ENCODE results near the gene SCN10A. TPM values are rescaled to one million over a fixed set of nuclear protein-coding genes. Genes with fewer than 3 reads are reported as not detected.
A peak's percentile ranks its signal among the peaks of the same experiment; 100 is the strongest.

The SCN10A gene
- total RNA-seq, 1 donor from 2014 or later = not detected

DNA sequence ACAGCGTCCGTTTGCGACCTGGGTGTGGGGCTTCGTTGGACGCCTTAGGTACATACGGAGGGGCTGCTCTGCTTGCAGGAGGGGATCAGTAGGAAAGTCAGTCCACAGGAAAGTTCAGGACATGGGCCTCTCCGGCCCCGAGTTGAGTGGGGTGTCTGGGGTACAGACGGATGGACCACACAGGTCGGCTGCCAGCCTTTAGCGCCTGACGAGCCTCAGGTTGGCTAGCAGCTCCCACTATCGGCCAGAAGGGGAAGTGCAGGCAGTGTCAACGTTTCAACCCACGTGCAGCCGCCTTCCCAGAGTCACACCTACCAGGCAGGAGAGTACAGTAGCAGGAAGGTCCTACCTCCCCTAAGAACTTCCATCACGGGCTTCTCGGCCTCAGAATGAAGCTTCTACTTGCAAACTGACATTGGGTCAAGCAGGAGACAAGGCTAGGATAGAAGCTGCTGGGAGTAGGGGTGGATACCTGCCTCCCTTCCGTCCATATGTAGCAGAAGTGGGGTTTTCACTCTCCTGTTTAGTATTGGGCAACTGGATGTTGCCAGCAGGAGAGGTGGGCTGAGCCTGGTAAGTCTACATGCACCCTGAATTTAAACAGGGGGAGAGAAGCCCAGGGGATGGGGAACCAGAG lies 164.7 kb downstream of the SCN10A start:
- Mint-ChIP-seq H3K27me3 (ENCODE audit: unreplicated experiment) (peaks cover 6% of the 10 kb centered on the region), H3K36me3 (ENCODE audit: unreplicated experiment) (no peaks in the 10 kb centered on the region), H3K4me3 (ENCODE audit: unreplicated experiment) (no peak overlapping the region), H3K27ac (ENCODE audit: unreplicated experiment) (no peak overlapping the region), H3K4me1 (ENCODE audit: low read depth, unreplicated experiment) (no peaks in the 10 kb centered on the region), H3K9me3 (ENCODE audit: unreplicated experiment) (peaks cover 3% of the 10 kb centered on the region)
- TF ChIP-seq CTCF (IDR thresholded peaks at IDR 0.05; ENCODE audit: partially characterized antibody, unreplicated experiment) = peak; percentile 99
- peak; percentile 80 for DNase-seq

DNA sequence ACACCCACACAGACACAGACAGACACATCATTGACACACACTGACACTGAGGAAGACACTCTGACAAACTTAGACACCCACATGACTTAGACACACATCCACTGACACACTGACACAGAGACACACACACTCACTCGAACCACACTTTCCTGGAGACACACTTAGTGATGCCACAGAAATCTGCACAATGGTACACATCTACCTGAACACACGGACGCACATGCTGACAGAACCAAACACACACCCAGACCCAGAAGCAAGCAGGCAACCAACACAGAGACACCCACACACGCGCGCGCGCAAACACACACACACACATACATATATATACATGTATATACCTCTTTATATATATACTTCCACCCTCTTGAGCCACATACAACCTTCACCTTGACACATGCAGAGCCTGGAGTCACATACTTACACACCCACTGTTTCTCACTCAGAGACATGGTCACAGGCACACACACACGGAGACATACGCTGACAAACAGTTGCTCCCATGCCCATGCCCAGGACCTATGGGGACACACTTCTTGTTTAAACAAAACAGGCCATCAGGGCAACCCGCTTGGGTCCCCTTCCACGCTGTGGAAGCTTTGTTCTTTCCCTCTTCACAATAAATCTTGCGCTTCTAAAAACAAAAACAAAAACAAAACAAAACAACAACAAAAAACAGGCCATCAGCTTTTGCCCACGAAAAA lies 165.6 kb downstream of the SCN10A start:
- Mint-ChIP-seq H3K9me3 (ENCODE audit: unreplicated experiment) (peaks cover 3% of the 10 kb centered on the region), H3K27me3 (ENCODE audit: unreplicated experiment) (peaks cover 6% of the 10 kb centered on the region), H3K4me1 (ENCODE audit: low read depth, unreplicated experiment) (no peaks in the 10 kb centered on the region), H3K4me3 (ENCODE audit: unreplicated experiment) (no peak overlapping the region), H3K27ac (ENCODE audit: unreplicated experiment) (no peak overlapping the region), H3K36me3 (ENCODE audit: unreplicated experiment) (no peaks in the 10 kb centered on the region)
- no peak for DNase-seq
- no peak for TF ChIP-seq CTCF (IDR thresholded peaks at IDR 0.05; ENCODE audit: partially characterized antibody, unreplicated experiment)

DNA sequence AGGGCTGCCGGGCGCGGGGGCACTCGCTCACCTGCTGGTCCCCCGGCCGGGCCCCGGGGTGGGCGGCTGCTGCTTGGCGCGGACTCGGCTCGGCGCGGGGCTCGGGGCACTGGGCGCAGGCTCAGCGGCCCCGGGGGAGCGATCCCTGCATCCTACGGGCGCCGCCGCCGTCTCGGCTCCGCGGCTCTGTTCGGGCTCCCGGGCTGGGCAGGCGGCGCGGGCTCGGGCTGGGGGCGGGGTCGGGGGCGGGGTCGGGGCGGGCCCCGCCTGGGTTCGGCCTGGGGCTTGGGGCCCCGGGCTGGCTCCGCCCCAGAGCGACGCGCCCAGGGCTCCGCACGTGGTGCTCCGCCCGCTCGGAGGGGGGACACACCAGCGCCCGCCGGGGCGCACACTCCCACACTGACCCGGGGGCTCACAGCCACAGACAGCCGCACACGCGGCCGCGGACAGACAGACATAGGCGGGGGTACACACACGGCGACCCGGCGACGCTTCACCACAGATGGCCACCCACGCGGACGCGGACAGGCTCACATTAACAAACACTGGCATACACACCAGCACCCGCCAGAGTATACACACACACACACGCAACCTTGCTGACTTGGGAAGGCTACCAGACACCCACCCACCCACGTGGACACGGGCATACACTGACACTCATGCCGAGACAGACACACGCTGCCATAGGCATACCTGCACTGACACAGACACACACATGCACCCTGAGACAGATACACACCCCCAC lies 166.3 kb downstream of the SCN10A start, which contains the start of gene SCN5A:
Gene SCN5A, minus strand, starts transcription at position 188 of the 748 bp plus-strand sequence. CDS start 16,380 bp downstream, outside the sequence.
- no peak within 1 kb of the TSS for H3K27ac Mint-ChIP-seq (ENCODE audit: unreplicated experiment)
- H3K36me3 Mint-ChIP-seq (ENCODE audit: unreplicated experiment) = no peaks in the 10 kb centered on the region
- TF ChIP-seq CTCF (IDR thresholded peaks at IDR 0.05; ENCODE audit: partially characterized antibody, unreplicated experiment) = no peak
- DNase-seq = peak; percentile 58
- peaks cover 3% of the 10 kb centered on the region for H3K9me3 Mint-ChIP-seq (ENCODE audit: unreplicated experiment)
- H3K4me1 Mint-ChIP-seq (ENCODE audit: low read depth, unreplicated experiment) = no peaks in the 10 kb centered on the region
- H3K27me3 Mint-ChIP-seq (ENCODE audit: unreplicated experiment) = peaks cover 8% of the 10 kb centered on the region
- H3K4me3 Mint-ChIP-seq (ENCODE audit: unreplicated experiment) = peak within 1 kb of the TSS; percentile 81

- Mint-ChIP-seq H3K36me3 (ENCODE audit: unreplicated experiment) (no peaks in the 10 kb centered on the region), H3K27ac (ENCODE audit: unreplicated experiment) (no peak overlapping the region), H3K4me3 (ENCODE audit: unreplicated experiment) (peak overlapping the region; percentile 81), H3K4me1 (ENCODE audit: low read depth, unreplicated experiment) (no peaks in the 10 kb centered on the region), H3K9me3 (ENCODE audit: unreplicated experiment) (peaks cover 3% of the 10 kb centered on the region), H3K27me3 (ENCODE audit: unreplicated experiment) (peaks cover 11% of the 10 kb centered on the region)
- no peak for TF ChIP-seq CTCF (IDR thresholded peaks at IDR 0.05; ENCODE audit: partially characterized antibody, unreplicated experiment)
- DNase-seq = peak; percentile 47
Measured at GRCh38 chr3:38648659-38649499, 167.1 kb downstream of the SCN10A start.

Data from glutamatergic neuron (in vitro differentiated cells).